Endothelial cell of umbilical vein (primary cell): ENCODE measurements around the gene TTC3.

ENCODE experiments used
- EZH2 ChIP-seq: IDR thresholded peaks from 2 replicates; pipeline ENCODE4 v1.6.1; 2012; ENCODE audit warnings: borderline replicate concordance, low read depth, mild to moderate bottlenecking, moderate library complexity, low read length, inconsistent platforms; ENCODE audit not compliant: severe bottlenecking
- FOS ChIP-seq: IDR thresholded peaks from 2 replicates; pipeline ENCODE4 v1.6.1; 2011; ENCODE audit warnings: mild to moderate bottlenecking, low read length, moderate library complexity, borderline replicate concordance; ENCODE audit not compliant: insufficient read depth
- JUN ChIP-seq: IDR thresholded peaks from 2 replicates; pipeline ENCODE4 v1.6.1; 2011; ENCODE audit warnings: borderline replicate concordance, low read depth; ENCODE audit not compliant: insufficient read length, insufficient read depth
- MYC ChIP-seq: IDR thresholded peaks from one replicate; pipeline ENCODE4 v1.6.1; 2011; ENCODE audit warnings: mild to moderate bottlenecking, low read depth, low read length
- POLR2A ChIP-seq: IDR thresholded peaks from 2 replicates; pipeline ENCODE4 v1.6.1; 2012; ENCODE audit warnings: low read depth, mild to moderate bottlenecking, control low read depth, low read length
- POLR2AphosphoS5 ChIP-seq: IDR thresholded peaks from 2 replicates; pipeline ENCODE4 v1.6.1; 2012; ENCODE audit warnings: low read depth, mild to moderate bottlenecking, control low read depth, low read length, moderate library complexity; ENCODE audit not compliant: insufficient read depth
- TF ChIP-seq, protein P1 (sequence below), 2 donors: IDR thresholded peaks; 1 replicate in 1 of 2; 2 replicates in 1 of 2; pipeline ENCODE4 v1.5.1; 2011; ENCODE audit warnings: low read length in 2 of 2, mild to moderate bottlenecking in 2 of 2, moderate library complexity in 2 of 2, control low read depth in 1 of 2, inconsistent platforms in 1 of 2, low read depth in 1 of 2; ENCODE audit not compliant: insufficient read depth in 1 of 2; ENCODE audit errors: extremely low read depth in 1 of 2
- TF ChIP-seq, protein P2 (sequence below): IDR thresholded peaks from 2 replicates; pipeline ENCODE4 v1.6.1; 2011; ENCODE audit not compliant: insufficient read depth, insufficient read length

DNA sequence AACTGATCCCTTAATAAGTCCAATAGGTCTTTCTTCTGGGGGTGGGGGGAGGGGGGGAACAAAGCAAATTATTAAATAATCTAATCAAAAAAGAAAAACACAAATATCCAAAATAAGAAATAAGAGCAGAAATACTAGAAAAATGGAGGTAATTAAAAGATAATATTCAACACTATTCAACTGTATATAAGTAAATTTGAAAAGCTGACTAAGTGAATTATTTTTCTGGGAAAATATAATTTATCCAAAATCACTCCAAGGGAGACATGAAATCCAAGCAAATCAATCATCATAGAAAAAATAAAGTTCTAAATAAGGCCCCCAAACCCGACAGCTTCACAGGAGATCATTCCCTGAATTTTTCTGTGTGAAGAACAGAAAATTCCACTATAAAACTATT, 175.2 kb downstream of the TTC3 start:
- TF ChIP-seq, protein P1, sequence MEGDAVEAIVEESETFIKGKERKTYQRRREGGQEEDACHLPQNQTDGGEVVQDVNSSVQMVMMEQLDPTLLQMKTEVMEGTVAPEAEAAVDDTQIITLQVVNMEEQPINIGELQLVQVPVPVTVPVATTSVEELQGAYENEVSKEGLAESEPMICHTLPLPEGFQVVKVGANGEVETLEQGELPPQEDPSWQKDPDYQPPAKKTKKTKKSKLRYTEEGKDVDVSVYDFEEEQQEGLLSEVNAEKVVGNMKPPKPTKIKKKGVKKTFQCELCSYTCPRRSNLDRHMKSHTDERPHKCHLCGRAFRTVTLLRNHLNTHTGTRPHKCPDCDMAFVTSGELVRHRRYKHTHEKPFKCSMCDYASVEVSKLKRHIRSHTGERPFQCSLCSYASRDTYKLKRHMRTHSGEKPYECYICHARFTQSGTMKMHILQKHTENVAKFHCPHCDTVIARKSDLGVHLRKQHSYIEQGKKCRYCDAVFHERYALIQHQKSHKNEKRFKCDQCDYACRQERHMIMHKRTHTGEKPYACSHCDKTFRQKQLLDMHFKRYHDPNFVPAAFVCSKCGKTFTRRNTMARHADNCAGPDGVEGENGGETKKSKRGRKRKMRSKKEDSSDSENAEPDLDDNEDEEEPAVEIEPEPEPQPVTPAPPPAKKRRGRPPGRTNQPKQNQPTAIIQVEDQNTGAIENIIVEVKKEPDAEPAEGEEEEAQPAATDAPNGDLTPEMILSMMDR (IDR thresholded peaks at IDR 0.05; ENCODE audit: extremely low read depth in 1 of 2, insufficient read depth in 1 of 2, low read depth in 1 of 2, low read length in 2 of 2), result no peak
- TF ChIP-seq POLR2AphosphoS5, result no peak
- TF ChIP-seq JUN, result no peak
- no peak for TF ChIP-seq FOS
- no peak for TF ChIP-seq EZH2
- TF ChIP-seq MYC, result no peak
- TF ChIP-seq POLR2A, result no peak
- TF ChIP-seq, protein P2, sequence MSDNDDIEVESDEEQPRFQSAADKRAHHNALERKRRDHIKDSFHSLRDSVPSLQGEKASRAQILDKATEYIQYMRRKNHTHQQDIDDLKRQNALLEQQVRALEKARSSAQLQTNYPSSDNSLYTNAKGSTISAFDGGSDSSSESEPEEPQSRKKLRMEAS, result no peak
